Prostate gland (tissue), 2 donors: ENCODE measurements around the gene ZMYM4.

Experiments
- POLR2A ChIP-seq: fragments of 450-650 bp; IDR thresholded peaks from one replicate; pipeline ENCODE4 v1.6.1; 2016; ENCODE audit warnings: antibody characterized with exemption, mild to moderate bottlenecking
- POLR2AphosphoS5 ChIP-seq: sonication (generic); formaldehyde crosslinking; IDR thresholded peaks from one replicate; pipeline ENCODE4 v1.6.1; 2017; ENCODE audit warnings: antibody characterized with exemption
- TF ChIP-seq, protein P1 (sequence below), 4 experiments: fragments of 200-600 bp in 2 of 4; fragments of 450-650 bp in 2 of 4; sonication (generic) in 2 of 4; IDR thresholded peaks; 1 replicate in 3 of 4; 2 replicates in 1 of 4; pipeline ENCODE4 v1.5.1; 2016 to 2019; ENCODE audit warnings: antibody characterized with exemption in 4 of 4, mild to moderate bottlenecking in 2 of 4, moderate library complexity in 2 of 4

DNA sequence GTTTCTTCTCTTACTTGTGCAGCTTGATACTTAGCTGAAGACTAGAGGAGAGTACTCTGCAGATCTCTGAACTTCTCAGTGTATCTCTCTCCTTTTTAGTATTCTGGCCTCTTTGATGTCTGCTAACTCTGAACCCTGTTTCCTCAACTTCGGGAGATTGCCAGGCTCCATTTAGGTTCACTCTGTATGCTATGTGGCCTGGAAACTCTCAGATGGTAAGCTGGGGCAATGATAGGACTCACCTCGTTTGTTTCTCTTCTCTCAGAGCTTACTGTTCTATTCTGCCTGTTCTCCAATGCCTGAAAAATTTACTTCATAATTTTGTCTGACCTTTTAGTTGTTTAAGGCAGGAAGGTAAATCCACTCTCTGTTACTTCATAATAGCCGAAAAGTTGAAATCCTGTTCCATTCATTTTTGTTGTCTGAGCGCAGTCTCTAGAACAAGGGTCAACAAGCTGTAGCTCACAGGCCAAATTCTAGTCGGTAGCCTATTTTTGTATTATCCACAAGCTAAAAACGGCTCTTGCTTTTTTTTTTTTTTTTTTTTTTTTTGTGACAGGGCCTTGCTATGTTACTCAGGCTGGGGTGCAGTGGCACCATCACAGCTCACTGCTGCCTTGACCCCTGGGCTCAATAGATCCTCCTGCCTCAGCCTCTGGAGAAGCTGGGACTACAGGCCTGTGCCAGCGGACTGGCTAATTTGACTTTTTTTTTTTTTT lies 33.3 kb downstream of the ZMYM4 start:
- TF ChIP-seq, protein P1, sequence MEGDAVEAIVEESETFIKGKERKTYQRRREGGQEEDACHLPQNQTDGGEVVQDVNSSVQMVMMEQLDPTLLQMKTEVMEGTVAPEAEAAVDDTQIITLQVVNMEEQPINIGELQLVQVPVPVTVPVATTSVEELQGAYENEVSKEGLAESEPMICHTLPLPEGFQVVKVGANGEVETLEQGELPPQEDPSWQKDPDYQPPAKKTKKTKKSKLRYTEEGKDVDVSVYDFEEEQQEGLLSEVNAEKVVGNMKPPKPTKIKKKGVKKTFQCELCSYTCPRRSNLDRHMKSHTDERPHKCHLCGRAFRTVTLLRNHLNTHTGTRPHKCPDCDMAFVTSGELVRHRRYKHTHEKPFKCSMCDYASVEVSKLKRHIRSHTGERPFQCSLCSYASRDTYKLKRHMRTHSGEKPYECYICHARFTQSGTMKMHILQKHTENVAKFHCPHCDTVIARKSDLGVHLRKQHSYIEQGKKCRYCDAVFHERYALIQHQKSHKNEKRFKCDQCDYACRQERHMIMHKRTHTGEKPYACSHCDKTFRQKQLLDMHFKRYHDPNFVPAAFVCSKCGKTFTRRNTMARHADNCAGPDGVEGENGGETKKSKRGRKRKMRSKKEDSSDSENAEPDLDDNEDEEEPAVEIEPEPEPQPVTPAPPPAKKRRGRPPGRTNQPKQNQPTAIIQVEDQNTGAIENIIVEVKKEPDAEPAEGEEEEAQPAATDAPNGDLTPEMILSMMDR (IDR thresholded peaks at IDR 0.05), result no peak
- TF ChIP-seq POLR2A, result no peak
- TF ChIP-seq POLR2AphosphoS5, result no peak
